PC-3 (cell line): ENCODE results near the gene XRCC6.

Source experiments
- EZH2 ChIP-seq: fragments of 300-600 bp; sonication (generic); IDR thresholded peaks from one replicate; pipeline ENCODE4 v1.6.1; 2017; ENCODE audit warnings: antibody characterized with exemption, mild to moderate bottlenecking, low read length; ENCODE audit not compliant: unreplicated experiment
- TF ChIP-seq, protein P1 (sequence below): fragments of 300-600 bp; sonication (generic); conservative IDR thresholded peaks from 2 replicates; pipeline ENCODE4 v1.5.1; 2017; ENCODE audit warnings: antibody characterized with exemption, low read depth, mild to moderate bottlenecking, low read length

DNA sequence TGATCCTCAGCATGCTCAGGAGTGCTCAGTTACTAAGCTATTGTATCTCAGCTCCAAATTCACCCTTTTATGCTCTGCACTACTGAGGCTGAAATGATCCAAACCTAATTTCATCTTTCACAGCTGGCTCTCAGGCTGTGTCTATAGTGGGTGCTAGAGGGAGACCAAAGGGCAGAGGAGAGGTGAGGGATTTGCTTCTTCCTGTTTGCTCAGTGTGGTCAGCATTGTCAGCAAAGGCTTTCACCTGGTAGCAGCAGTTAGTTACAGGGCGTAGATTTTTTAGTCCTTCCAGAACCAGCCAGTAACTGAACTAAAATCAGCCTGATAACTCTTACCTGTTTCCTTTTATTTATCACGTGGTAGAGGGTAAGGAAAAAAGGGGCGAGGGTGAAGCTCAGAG, 33.2 kb downstream of the XRCC6 start:
- TF ChIP-seq, protein P1, sequence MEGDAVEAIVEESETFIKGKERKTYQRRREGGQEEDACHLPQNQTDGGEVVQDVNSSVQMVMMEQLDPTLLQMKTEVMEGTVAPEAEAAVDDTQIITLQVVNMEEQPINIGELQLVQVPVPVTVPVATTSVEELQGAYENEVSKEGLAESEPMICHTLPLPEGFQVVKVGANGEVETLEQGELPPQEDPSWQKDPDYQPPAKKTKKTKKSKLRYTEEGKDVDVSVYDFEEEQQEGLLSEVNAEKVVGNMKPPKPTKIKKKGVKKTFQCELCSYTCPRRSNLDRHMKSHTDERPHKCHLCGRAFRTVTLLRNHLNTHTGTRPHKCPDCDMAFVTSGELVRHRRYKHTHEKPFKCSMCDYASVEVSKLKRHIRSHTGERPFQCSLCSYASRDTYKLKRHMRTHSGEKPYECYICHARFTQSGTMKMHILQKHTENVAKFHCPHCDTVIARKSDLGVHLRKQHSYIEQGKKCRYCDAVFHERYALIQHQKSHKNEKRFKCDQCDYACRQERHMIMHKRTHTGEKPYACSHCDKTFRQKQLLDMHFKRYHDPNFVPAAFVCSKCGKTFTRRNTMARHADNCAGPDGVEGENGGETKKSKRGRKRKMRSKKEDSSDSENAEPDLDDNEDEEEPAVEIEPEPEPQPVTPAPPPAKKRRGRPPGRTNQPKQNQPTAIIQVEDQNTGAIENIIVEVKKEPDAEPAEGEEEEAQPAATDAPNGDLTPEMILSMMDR = no peak
- TF ChIP-seq EZH2 = no peak
